Naive thymus-derived CD4-positive, alpha-beta T cell (primary cell): Measurements from ENCODE around the gene ZNF653. TPM values are rescaled to one million over a fixed set of nuclear protein-coding genes. Genes with fewer than 3 reads are reported as not detected.

Source experiments
- ATAC-seq: fragments of 150-1000 bp; cut with Tn5 transposase; 2 replicates; pipeline ENCODE4 v1.10.0; 2021; ENCODE audit warnings: mild to moderate bottlenecking, moderate library complexity
- CTCF ChIA-PET: fragments of 350-600 bp; sonication (Branson Sonifier 250); formaldehyde crosslinking; loops from one replicate; lab custom pipeline; 2021; ENCODE audit warnings: antibody characterized with exemption; lab: Charles Lee
- POLR2A ChIA-PET: fragments of 350-600 bp; sonication (Branson Sonifier 250); formaldehyde crosslinking; loops from one replicate; lab custom pipeline; 2021; ENCODE audit warnings: antibody characterized with exemption, inconsistent platforms; lab: Charles Lee
- DNase-seq, 9 donors: peaks; one replicate each; pipeline versions ENCODE4 v3.0.0 to v3.0.0-alpha.2; 2020 to 2022; ENCODE audit warnings: mixed read lengths in 1 of 9
- H3K27ac ChIP-seq: one replicate; pipeline ENCODE4 v1.7.0; 2013; ENCODE audit warnings: mild to moderate bottlenecking, low read depth, low read length, moderate library complexity
- H3K27me3 ChIP-seq, 2 donors: one replicate each; pipeline ENCODE4 v1.7.0; 2013; ENCODE audit warnings: low read length in 2 of 2, mild to moderate bottlenecking in 2 of 2, moderate library complexity in 2 of 2; ENCODE audit not compliant: control insufficient read depth in 2 of 2, insufficient read depth in 2 of 2
- H3K36me3 ChIP-seq, 3 experiments: 1 replicate in 2 of 3; 2 replicates in 1 of 3; pipeline ENCODE4 v1.7.0; 2013; ENCODE audit warnings: low read length in 3 of 3, mild to moderate bottlenecking in 3 of 3, moderate library complexity in 1 of 3; ENCODE audit not compliant: insufficient read depth in 3 of 3, control insufficient read depth in 2 of 3
- H3K4me1 ChIP-seq, 2 donors: one replicate each; pipeline ENCODE4 v1.7.0; 2013; ENCODE audit warnings: low read length in 2 of 2, mild to moderate bottlenecking in 2 of 2, moderate library complexity in 1 of 2; ENCODE audit not compliant: control insufficient read depth in 2 of 2, insufficient read depth in 2 of 2
- H3K4me3 ChIP-seq: 2 replicates; pipeline ENCODE4 v1.7.0; 2013; ENCODE audit warnings: mild to moderate bottlenecking, low read length
- H3K9me3 ChIP-seq, 3 experiments: 1 replicate in 2 of 3; 2 replicates in 1 of 3; pipeline ENCODE4 v1.7.0; 2013; ENCODE audit warnings: low read length in 3 of 3; ENCODE audit not compliant: control insufficient read depth in 2 of 3
- H3K27ac Mint-ChIP-seq, 9 donors: one replicate each; pipeline ENCODE4 v1.8.0; 2020 to 2022; ENCODE audit warnings: mixed read lengths in 9 of 9, mild to moderate bottlenecking in 8 of 9, moderate library complexity in 5 of 9, inconsistent platforms in 2 of 9
- H3K27me3 Mint-ChIP-seq, 5 donors: one replicate each; pipeline ENCODE4 v1.8.0; 2021 to 2022; ENCODE audit warnings: mixed read lengths in 5 of 5, mild to moderate bottlenecking in 1 of 5
- H3K36me3 Mint-ChIP-seq, 5 donors: one replicate each; pipeline ENCODE4 v1.8.0; 2020 to 2022; ENCODE audit warnings: mixed read lengths in 5 of 5, mild to moderate bottlenecking in 3 of 5, inconsistent platforms in 1 of 5
- H3K4me1 Mint-ChIP-seq, 7 donors: one replicate each; pipeline ENCODE4 v1.8.0; 2020 to 2022; ENCODE audit warnings: mixed read lengths in 7 of 7, mild to moderate bottlenecking in 3 of 7, inconsistent platforms in 1 of 7
- H3K4me3 Mint-ChIP-seq, 10 donors: one replicate each; pipeline ENCODE4 v1.8.0; 2020 to 2022; ENCODE audit warnings: mild to moderate bottlenecking in 10 of 10, mixed read lengths in 10 of 10, moderate library complexity in 6 of 10, inconsistent platforms in 2 of 10
- H3K9me3 Mint-ChIP-seq, 11 donors: one replicate each; pipeline ENCODE4 v1.8.0; 2020 to 2022; ENCODE audit warnings: mixed read lengths in 11 of 11, mild to moderate bottlenecking in 4 of 11, inconsistent platforms in 1 of 11, moderate library complexity in 1 of 11
- intact Hi-C, 2 donors: fragments of 100-400 bp; cut with micrococcal nuclease; formaldehyde crosslinking; loops; one replicate each; pipeline ENCODE4 v1.15.1; 2023
- polyA plus RNA-seq, 2 donors: library from polyadenylated mRNA; unstranded; fragments of 300-500 nt; fragmentation: Illumina TruSeq; gene quantifications; one replicate each; pipeline ENCODE4 v1.2.3, GENCODE V29; 2021
- total RNA-seq, 6 experiments: library from RNA in 5 of 6; stranded (reverse) in 5 of 6; gene quantifications; 1 replicate in 5 of 6; 2 replicates in 1 of 6; pipeline ENCODE4 v1.2.3 and lab custom pipeline; 2021 to 2026

ZNF653 gene
- total and polyA plus RNA-seq, 7 experiments from 2014 or later, result 1.7 to 23.9 (median 11.8) TPM

- ATAC-seq, result no peak
- intact Hi-C loops, result loop anchor here in 1 of 2 donors (5.0 kb wide), 1 partner anchor 137 kb away; no protein-coding TSS in a partner anchor
- POLR2A ChIA-PET, result no interaction called here
- peaks cover 0 to 2% (median 0%) of the 10 kb centered on the region in 5 donors for H3K36me3 Mint-ChIP-seq
- H3K9me3 Mint-ChIP-seq, result peaks cover 0 to 2% (median 0%) of the 10 kb centered on the region in 11 donors
- H3K4me3 ChIP-seq, result no peak overlapping the region
- H3K9me3 ChIP-seq, result no peaks in the 10 kb centered on the region
- no peaks in the 10 kb centered on the region for H3K27me3 Mint-ChIP-seq
- H3K27me3 ChIP-seq, result no peaks in the 10 kb centered on the region
- CTCF ChIA-PET, result interaction anchor here (0.6 kb wide), 2 partner anchors 68 to 155 kb away, joined by 4 to 5 read pairs; partner anchors contain the start of gene TSPAN16
- no peak for DNase-seq
- H3K27ac ChIP-seq, result no peak overlapping the region
- H3K4me1 Mint-ChIP-seq, result peaks cover 0 to 3% (median 0%) of the 10 kb centered on the region in 7 donors
- H3K4me1 ChIP-seq, result no peaks in the 10 kb centered on the region
- H3K4me3 Mint-ChIP-seq, result no peak overlapping the region
- H3K27ac Mint-ChIP-seq, result no peak overlapping the region
- peaks cover 0 to 38% (median 0%) of the 10 kb centered on the region in 3 experiments for H3K36me3 ChIP-seq
Observed at GRCh38 chr19:11450570-11451326, 54.9 kb downstream of the ZNF653 start.

DNA sequence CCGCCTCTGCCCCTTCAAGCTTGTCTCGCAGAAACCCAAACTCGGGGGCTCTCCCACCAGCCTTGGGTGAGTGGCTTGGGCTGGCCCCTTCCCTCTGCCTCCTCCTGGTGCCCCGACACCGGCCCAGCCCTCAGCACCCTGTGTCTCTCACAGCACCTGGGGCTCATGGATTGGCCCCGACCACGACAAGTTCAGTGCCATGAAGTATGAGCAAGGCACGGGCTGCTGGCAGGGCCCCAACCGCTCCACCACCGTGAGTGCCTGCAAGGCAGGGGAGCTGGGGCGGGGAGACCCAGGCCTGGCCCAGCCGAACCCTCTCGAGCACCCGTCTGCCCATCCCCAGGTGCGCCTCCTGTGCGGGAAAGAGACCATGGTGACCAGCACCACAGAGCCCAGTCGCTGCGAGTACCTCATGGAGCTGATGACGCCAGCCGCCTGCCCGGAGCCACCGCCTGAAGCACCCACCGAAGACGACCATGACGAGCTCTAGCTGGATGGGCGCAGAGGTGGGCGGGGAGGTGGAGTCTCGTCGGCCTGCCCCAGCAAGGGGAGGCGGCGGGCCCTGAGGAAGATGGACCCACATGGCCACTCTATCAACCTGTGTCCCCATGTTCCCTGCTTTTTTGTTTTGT is 56.6 kb downstream of the ZNF653 start:
- ATAC-seq (no peak), DNase-seq (no peak)
- peaks cover 0 to 2% (median 0%) of the 10 kb centered on the region in 11 donors for H3K9me3 Mint-ChIP-seq
- H3K27me3 Mint-ChIP-seq, result no peaks in the 10 kb centered on the region
- H3K4me3 Mint-ChIP-seq, result no peak overlapping the region
- H3K4me1 ChIP-seq, result no peaks in the 10 kb centered on the region
- H3K36me3 Mint-ChIP-seq, result peaks cover 0 to 2% (median 0%) of the 10 kb centered on the region in 5 donors
- H3K27ac ChIP-seq, result no peak overlapping the region
- ChIA-PET CTCF (interaction anchor here (1.5 kb wide), 1 partner anchor 67 kb away, joined by 5 read pairs; no protein-coding TSS in a partner anchor), POLR2A (interaction anchor here (1.0 to 1.4 kb wide), 2 partner anchors 19 to 68 kb away, joined by 3 read pairs; no protein-coding TSS in a partner anchor)
- H3K4me1 Mint-ChIP-seq, result peaks cover 0 to 3% (median 0%) of the 10 kb centered on the region in 7 donors
- intact Hi-C loops, result no loop called here
- peaks cover 0 to 55% (median 7%) of the 10 kb centered on the region in 3 experiments for H3K36me3 ChIP-seq
- H3K4me3 ChIP-seq, result no peak overlapping the region
- no peaks in the 10 kb centered on the region for H3K27me3 ChIP-seq
- H3K27ac Mint-ChIP-seq, result no peak overlapping the region
- no peaks in the 10 kb centered on the region for H3K9me3 ChIP-seq

- intact Hi-C loops, result no loop called here
- CTCF ChIA-PET, result interaction anchor here (1.5 kb wide), 1 partner anchor 67 kb away, joined by 5 read pairs; no protein-coding TSS in a partner anchor
Observed at GRCh38 chr19:11448410-11448809, 57.2 kb downstream of the ZNF653 start.

GRCh38 chr19:11447347-11448262 is 58.0 kb downstream of the ZNF653 start:
- Mint-ChIP-seq H3K36me3 (peaks cover 0 to 3% (median 0%) of the 10 kb centered on the region in 5 donors), H3K4me3 (no peak overlapping the region), H3K9me3 (peaks cover 0 to 2% (median 0%) of the 10 kb centered on the region in 11 donors), H3K27ac (no peak overlapping the region), H3K27me3 (no peaks in the 10 kb centered on the region), H3K4me1 (peaks cover 0 to 2% (median 0%) of the 10 kb centered on the region in 7 donors)
- H3K36me3 ChIP-seq, result peaks cover 0 to 65% (median 9%) of the 10 kb centered on the region in 3 experiments
- DNase-seq (no peak), ATAC-seq (no peak)
- POLR2A ChIA-PET, result interaction anchor here (0.9 kb wide), 1 partner anchor 73 kb away, joined by 4 read pairs; the partner anchor contains the start of gene SWSAP1
- no peak overlapping the region for H3K27ac ChIP-seq
- no peak overlapping the region for H3K4me3 ChIP-seq
- CTCF ChIA-PET, result interaction anchor here (0.6 to 1.5 kb wide), 2 partner anchors 66 to 510 kb away, joined by 3 to 5 read pairs; no protein-coding TSS in a partner anchor
- H3K4me1 ChIP-seq, result no peaks in the 10 kb centered on the region
- intact Hi-C loops, result loop anchor here in 1 of 2 donors (2.0 kb wide), 1 partner anchor 67 kb away; no protein-coding TSS in a partner anchor
- H3K9me3 ChIP-seq, result no peaks in the 10 kb centered on the region
- H3K27me3 ChIP-seq, result no peaks in the 10 kb centered on the region

More at GRCh38 chr19:11448410-11448809, 57.2 kb downstream of the ZNF653 start:
- H3K27me3 ChIP-seq, result no peaks in the 10 kb centered on the region
- no peak overlapping the region for H3K4me3 ChIP-seq
- Mint-ChIP-seq H3K4me3 (no peak overlapping the region), H3K27me3 (no peaks in the 10 kb centered on the region), H3K27ac (no peak overlapping the region), H3K36me3 (peaks cover 0 to 3% (median 0%) of the 10 kb centered on the region in 5 donors), H3K4me1 (peaks cover 0 to 2% (median 0%) of the 10 kb centered on the region in 7 donors), H3K9me3 (peaks cover 0 to 2% (median 0%) of the 10 kb centered on the region in 11 donors)
- H3K36me3 ChIP-seq, result peaks cover 0 to 61% (median 9%) of the 10 kb centered on the region in 3 experiments
- ATAC-seq (no peak), DNase-seq (no peak)
- no peaks in the 10 kb centered on the region for H3K4me1 ChIP-seq
- POLR2A ChIA-PET, result interaction anchor here (0.9 to 1.0 kb wide), 2 partner anchors 19 to 73 kb away, joined by 3 to 4 read pairs; partner anchors contain the start of gene SWSAP1
- no peak overlapping the region for H3K27ac ChIP-seq
- no peaks in the 10 kb centered on the region for H3K9me3 ChIP-seq

DNA sequence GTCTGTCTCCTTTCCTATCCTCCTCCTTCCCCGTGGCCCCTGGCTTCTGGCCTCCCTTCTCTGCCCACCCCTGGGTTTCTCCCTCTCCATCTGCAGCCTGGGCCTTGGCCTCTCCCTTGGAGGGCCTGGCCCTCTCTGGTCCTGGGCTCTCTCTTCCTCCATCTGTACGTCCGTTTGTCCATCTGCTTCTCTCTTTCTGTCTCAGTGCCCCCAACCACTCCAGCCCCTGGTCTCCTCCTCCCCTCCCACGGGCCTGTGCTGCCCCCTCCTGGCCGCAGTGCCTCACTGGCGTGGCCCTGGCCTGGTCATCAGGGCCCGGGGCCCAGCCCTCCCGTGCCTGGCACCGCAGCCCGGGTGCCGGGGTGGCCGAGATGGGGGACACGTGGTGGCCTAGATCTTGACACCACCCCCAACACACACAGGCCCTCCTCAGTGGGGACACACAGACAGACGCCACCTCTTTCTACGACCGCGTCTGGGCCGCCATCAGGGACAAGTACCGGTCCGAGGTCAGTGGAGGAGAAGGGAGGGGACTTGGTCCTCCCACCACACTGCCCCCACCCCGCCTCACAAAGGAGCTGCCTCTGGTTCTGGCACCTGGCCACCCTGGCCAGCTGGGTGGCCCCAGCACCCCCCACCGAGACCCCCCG is 58.9 kb downstream of the ZNF653 start:
- Histone ChIP-seq H3K27ac (no peak overlapping the region), H3K36me3 (peaks cover 0 to 73% (median 9%) of the 10 kb centered on the region in 3 experiments), H3K4me1 (no peaks in the 10 kb centered on the region), H3K4me3 (no peak overlapping the region), H3K9me3 (no peaks in the 10 kb centered on the region), H3K27me3 (no peaks in the 10 kb centered on the region)
- Mint-ChIP-seq H3K27me3 (no peaks in the 10 kb centered on the region), H3K36me3 (peaks cover 3 to 9% (median 5%) of the 10 kb centered on the region in 5 donors), H3K4me3 (no peak overlapping the region), H3K4me1 (peaks cover 0 to 5% (median 3%) of the 10 kb centered on the region in 7 donors), H3K9me3 (no peaks in the 10 kb centered on the region), H3K27ac (peak overlapping the region in 1 of 9 donors; percentile 36)
- ATAC-seq (peak; percentile 80), DNase-seq (peak in 7 of 9 donors; percentile 26 to 61 (median 44))
- CTCF ChIA-PET, result interaction anchor here (0.6 kb wide), 1 partner anchor 84 kb away, joined by 3 read pairs; no protein-coding TSS in a partner anchor
- intact Hi-C loops, result loop anchor here (1.0 to 2.0 kb wide), 2 partner anchors 66 to 153 kb away; no protein-coding TSS in a partner anchor
- POLR2A ChIA-PET, result interaction anchor here (0.6 kb wide), 1 partner anchor 25 kb away, joined by 3 read pairs; no protein-coding TSS in a partner anchor
